HG03354 (cell line): ENCODE measurements around the gene ASPHD1.
"Not testable (repeated sequence)": the region's sequence is repeated elsewhere in the genome, so short reads cannot be mapped to it uniquely, and the experiment has no call there.

ENCODE experiments used
- ATAC-seq: cut with Tn5 transposase; IDR thresholded peaks from one replicate; pipeline ENCODE4 v1.9.1; 2021; ENCODE audit warnings: mild to moderate bottlenecking; ENCODE audit not compliant: unreplicated experiment, poor library complexity, severe bottlenecking

ASPHD1 gene

DNA sequence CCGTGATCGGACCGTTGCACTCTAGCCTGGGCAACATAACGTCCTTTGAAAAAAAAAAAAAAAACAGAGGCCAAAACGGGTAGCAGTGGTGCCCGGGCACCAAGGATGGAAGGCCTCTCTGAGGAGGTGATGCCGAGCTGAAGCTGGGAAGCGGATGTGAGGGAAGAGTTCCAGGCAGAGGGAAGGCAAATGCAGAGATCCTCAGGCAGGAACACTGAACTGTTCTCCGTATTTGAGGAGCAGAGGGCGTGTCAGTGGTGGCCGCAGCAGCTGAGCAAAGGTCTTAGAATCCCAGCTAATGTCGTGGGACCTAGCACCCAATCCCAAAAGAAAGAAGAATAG is 26.4 kb downstream of the ASPHD1 start:
- ATAC-seq = no peak

DNA sequence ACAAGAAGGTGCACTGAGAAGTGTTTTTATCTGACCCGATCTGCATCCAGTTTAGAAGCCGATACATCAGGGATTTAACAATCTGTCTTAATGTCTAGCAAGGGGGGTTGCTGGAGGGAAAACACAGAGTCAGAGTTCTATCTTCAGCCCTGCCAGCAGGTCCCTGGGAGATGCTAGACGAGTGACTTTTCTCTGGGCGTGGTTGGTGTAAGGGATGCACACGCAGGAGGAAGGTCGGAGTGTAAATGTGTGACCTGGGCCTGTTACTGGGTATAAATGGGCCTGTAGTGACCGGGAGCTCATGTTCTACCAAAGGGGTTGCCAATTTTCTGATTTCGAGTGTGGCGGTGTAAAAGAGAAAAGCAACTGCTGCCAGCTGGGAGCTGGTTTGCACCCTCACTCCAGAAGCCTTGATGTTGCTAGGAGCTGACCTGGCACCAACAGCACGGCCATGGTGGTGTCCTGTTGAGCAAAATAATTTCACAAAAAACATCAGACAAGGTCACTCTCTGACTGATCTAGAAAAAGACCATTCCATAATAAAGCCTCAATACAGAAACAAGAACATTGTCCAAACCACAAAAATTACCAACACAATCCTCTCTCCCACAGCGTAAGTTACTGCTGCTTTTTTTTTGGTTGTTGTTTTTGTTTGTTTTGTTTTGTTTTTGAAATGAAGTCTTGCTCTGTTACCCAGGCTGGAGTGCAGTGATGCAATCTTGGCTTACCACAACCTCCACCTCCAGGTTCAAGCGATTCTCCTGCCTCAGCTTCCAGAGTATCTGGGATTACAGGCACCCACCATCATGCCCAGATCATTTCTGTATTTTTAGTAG is 27.0 kb downstream of the ASPHD1 start:
- no peak for ATAC-seq

DNA sequence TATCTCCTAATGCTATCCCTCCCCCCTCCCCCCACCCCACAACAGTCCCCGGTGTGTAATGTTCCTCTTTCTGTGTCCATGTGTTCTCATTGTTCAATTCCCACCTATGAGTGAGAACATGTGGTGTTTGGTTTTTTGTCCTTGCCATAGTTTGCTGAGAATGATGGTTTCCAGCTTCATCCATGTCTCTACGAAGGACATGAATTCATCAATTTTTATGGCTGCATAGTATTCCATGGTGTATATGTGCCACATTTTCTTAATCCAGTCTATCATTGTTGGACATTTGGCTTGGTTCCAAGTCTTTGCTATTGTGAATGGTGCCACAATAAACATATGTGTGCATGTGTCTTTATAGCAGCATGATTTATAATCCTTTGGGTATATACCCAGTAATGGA is 31.5 kb downstream of the ASPHD1 start:
- ATAC-seq = not testable (repeated sequence)

DNA sequence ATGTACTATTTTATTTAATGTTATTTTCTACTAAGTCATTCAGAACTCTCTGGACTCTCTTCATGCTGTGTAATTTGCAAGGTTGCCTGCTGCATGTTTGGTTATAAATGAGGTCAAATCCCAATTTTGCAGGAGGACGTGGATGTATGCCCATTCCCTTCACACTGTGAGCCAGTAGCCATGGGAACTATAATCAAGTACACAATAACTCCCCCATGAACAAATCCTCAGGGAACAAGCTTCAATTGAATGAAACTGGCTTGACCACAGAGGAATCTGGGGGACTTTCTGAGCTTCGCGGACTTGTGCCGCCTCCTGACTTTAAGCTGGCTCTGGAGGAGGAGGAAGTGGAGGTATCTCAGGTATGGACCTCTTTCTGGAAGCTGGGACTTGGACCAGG is 40.4 kb downstream of the ASPHD1 start:
- ATAC-seq = no peak

DNA sequence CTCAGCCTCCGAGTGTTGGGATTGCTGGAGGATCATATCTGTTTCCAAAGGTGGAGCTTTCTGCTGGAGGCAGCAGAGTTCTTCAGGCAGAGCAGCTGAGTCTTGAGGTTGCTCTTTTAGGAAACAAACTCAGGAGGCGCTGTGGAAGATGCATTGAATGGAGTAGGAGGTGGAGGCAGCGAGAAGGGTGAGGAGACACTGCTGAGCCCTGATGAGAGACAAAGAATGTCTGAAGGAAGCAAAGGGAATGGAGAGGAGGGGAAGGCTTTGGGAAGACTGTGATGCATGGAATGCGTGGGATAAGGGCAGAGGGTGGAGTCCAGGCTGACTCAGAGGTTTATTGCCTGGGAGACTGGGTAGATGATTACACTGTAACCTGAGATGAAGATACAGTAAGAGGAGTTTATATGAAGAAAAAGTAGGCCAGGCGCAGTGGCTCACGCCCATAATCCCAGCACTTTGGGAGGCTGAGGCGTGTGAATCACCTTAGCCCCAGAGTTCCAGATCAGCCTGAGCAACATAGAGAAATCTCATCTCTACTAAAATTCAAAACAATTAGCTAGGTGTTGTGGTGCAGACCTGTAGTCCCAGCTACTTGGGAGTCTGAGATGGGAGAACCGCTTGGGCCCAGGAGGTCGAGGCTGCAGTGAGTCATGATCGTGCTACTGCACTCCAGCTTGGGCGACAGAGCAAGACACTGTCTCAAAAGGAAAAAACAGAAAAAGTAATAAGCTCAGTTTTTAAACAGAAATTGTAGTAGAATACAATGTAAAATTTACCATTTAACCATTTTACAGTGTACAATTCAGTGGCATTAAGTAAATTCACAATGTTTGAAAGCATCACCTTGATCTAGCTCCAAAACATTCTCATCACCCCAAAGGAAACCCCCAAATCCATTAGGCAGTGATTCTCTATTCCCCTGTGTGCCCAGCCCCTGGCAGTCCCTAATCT is 43.8 kb downstream of the ASPHD1 start:
- ATAC-seq = no peak

DNA sequence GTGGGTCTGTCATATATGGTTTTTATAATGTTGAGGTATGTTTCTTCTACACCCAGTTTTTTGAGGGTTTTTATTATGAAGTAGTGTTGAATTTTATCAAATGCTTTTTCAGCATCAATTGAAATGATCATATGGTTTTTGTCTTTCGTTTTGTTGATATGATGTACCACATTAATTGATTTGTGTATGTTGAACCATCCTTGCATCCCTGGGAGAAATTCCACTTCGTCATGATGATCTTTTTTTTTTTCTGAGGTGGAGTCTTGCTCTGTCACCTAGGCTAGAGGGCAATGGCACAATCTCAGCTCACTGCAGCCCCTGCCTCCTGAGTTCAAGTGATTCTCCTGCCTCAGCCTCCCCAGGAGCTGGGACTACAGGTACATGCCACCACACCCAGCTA is 47.6 kb downstream of the ASPHD1 start:
- ATAC-seq = no peak

DNA sequence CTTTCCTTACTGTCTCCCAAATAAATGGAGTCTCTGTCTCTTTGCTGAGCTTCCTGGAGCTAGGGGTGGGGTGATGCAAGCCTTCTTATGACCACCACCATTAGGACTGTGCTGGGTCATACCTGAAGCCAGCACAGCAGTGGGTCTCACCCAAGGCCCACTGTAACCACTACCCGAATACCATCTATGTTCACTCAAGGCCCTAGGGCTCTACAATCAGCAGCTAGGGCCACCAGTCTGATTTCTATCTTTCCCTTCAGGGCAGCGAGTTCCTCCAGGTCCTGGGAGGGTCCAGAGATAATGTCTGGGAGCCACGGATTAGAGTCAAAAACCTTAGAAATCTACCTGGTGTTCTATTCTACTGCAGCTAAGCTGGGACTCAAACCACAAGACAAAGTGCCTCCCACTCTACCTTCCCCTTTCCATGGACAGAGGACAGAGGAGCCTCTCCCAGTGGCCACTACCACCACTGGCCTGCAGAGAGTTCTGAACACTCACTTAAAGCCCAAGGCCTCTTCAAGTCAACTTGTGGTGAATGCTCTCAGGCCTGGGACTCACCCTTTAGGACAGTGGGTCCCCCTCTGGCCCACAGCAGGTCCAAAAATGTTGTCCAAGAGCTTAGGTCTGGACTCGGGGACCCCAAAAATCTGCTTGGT is 50.6 kb downstream of the ASPHD1 start:
- no peak for ATAC-seq

DNA sequence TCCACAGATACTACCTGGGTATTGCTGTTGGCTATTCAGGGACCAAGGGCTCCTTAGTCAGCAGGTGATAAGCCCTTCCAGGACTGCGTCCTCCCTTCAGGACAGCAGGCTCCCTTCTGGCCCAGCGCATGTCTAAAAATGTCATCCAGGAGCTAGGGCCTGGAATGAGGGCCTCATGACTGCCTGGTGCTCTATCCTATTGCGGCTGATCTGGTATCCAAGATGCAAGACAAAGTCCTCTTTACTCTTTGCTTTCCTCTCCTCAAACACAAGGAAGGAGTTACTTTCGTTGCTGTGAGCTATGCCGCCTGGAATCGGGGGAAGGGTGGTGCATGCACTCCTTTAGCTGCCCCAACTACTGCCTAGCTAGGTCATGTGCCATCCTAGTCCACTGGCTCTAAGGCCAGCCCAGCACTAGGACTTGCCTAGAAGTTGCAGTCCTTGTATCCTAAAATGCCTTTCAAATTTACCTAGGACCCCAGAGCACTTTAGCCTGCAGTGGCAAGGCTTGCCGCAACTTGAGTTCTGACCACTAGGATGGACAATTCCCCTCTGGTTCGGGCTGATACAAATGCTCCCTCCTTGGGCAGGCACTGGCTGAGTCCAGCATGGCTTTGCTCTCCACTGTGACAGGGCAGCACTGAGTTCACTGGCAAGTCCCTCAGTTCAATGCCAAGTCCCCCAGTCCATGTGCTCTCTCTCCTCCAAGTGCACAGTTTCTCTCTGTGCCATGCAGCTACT is 51.5 kb downstream of the ASPHD1 start:
- no peak for ATAC-seq
